Choroid plexus epithelial cell (primary cell): ENCODE data around the gene PAPSS1.

ENCODE experiments used
- DNase-seq: peaks from one replicate; pipeline ENCODE4 v3.0.0-alpha.2; 2010; ENCODE audit warnings: low read depth
- H3K4me3 ChIP-seq: 2 replicates; pipeline ENCODE4 v1.5.1; 2011; ENCODE audit warnings: low read depth, mild to moderate bottlenecking, control low read depth, low read length, moderate library complexity
- CTCF ChIP-seq: conservative IDR thresholded peaks from 2 replicates; pipeline ENCODE4 v1.5.1; 2011; ENCODE audit warnings: low read depth, mild to moderate bottlenecking, control low read depth, inconsistent platforms, low read length, moderate library complexity

The PAPSS1 gene

GRCh38 chr4:107685740-107686139 is 34.3 kb downstream of the PAPSS1 start:
- no peak overlapping the region for H3K4me3 ChIP-seq
- TF ChIP-seq CTCF = no peak

DNA sequence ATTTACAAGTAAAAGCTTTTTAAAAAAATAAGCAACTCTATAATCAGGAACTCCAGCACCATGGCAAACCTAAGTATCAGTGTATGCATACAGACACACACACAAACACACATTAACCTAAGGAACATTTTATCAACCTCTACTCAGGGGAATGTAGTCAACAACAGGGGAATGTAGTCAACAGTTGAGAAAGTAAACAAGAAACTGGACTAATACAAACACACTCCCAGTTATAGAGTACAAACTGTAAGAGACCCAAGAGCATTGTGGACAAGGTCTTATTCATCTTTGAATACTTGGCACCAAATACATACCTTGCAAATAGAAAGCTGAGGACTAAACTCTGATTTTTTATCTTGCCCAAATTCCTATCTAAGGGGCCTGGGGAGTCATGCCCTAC is 36.2 kb downstream of the PAPSS1 start:
- TF ChIP-seq CTCF = no peak
- DNase-seq = no peak
- H3K4me3 ChIP-seq = no peak overlapping the region

More at GRCh38 chr4:107685740-107686139, 34.3 kb downstream of the PAPSS1 start:
- no peak for DNase-seq

DNA sequence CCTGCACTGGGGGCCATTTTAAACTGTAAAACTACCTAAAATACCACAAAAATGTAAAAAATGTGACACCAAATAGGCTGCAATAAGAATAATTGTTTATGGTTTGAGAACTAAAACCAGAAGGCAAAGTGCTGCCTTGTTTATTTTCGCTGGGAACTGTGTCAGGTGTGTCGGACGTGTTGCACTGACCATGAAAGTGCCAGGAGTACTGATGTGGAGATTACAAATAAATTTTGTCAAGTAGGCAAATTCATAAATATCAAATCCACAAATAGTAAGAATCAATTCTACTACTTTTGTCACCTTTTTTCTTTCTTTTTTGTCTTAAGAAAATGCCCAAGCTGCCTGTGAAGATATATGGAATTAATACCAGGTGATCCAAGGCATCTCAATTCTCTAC is 37.7 kb downstream of the PAPSS1 start:
- no peak overlapping the region for H3K4me3 ChIP-seq
- DNase-seq = no peak
- TF ChIP-seq CTCF = no peak

GRCh38 chr4:107669068-107669467 is 51.0 kb downstream of the PAPSS1 start:
- H3K4me3 ChIP-seq = no peak overlapping the region
- TF ChIP-seq CTCF = no peak
- no peak for DNase-seq

GRCh38 chr4:107666134-107666533 is 53.9 kb downstream of the PAPSS1 start:
- peak; percentile 70 for DNase-seq

DNA sequence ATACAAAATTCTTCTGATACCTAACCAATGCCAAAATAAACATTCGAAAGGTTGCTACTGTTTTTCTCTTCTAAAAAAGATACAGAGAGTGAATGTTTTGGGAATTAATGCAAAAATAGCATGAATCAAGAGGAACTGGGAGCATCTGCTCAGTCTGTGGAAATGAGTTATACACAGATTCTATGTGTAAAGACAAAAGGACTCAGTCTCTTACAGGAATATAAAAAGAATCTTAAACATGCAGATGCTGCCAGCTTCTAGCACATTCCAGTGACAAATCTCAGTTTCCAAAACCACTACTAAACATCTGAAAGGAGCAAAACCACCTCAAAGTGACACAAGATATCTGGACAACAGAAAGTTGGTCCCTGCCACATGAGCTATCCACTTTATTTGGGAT is 55.0 kb downstream of the PAPSS1 start:
- DNase-seq = peak; percentile 56
- TF ChIP-seq CTCF = no peak
- no peak overlapping the region for H3K4me3 ChIP-seq

More at GRCh38 chr4:107666134-107666533, 53.9 kb downstream of the PAPSS1 start:
- H3K4me3 ChIP-seq = no peak overlapping the region
- TF ChIP-seq CTCF = peak; percentile 42
